Measurements from ENCODE around the gene LIG1.

Gene LIG1

DNA sequence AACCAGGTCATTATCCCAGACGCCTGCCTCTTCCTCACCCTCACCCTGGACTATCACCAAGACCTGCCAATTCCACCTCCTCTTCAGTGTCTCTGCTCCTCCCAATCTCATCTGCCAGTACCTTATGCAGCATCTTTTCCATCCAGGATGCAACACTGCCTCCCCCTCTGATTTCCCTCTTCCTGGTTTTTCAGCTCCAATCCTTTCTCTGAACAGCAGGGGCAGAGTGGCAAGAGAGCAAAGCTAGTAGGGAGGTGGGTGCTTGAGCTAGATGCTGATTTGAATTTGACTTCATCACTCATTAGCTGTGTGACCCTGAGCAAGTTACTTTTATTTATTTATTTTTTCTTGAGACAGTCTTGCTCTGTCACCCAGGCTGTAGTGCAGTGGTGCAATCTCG is 100.7 kb downstream of the LIG1 start:
- no peak for DNase-seq

Measured in fibroblast of skin of right biceps (primary cell).